PFSK-1 (cell line): ENCODE results near the gene KHDRBS1.

Source experiments
- POLR2AphosphoS5 ChIP-seq: IDR thresholded peaks from 2 replicates; pipeline ENCODE4 v1.6.1; 2012; ENCODE audit warnings: low read depth, mild to moderate bottlenecking, control low read depth, low read length, moderate library complexity
- SIN3A ChIP-seq: IDR thresholded peaks from 2 replicates; pipeline ENCODE4 v1.6.1; 2012; ENCODE audit warnings: mild to moderate bottlenecking, low read length, moderate library complexity, borderline replicate concordance; ENCODE audit not compliant: insufficient read depth
- TAF1 ChIP-seq: IDR thresholded peaks from 2 replicates; pipeline ENCODE4 v1.6.1; 2012; ENCODE audit warnings: low read length, control low read depth, borderline replicate concordance; ENCODE audit not compliant: insufficient read depth
- TF ChIP-seq, protein P1 (sequence below), 2 experiments: IDR thresholded peaks; 2 replicates each; pipeline versions ENCODE4 v1.6.1 to v1.8.0; 2011 to 2012; ENCODE audit warnings: low read depth in 2 of 2, low read length in 2 of 2, control low read depth in 1 of 2, inconsistent platforms in 1 of 2, mild to moderate bottlenecking in 1 of 2, moderate library complexity in 1 of 2; ENCODE audit not compliant: insufficient read depth in 1 of 2

DNA sequence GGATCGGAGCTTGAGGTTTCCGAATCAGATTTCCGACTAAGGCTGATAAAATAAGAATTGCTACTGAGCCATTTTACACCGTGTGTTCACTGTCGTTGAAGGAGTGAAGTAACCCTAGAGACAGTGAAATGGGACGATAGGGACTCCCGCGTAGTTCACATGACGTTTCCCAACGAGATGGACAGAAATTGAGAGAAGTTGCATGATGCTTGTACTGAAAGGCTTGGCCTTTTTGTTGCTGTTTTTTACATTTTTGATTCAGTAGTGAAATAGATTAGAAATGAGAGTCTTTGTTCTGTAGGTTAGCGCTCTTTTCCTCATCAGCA is 1.2 kb downstream of the KHDRBS1 start:
- TF ChIP-seq POLR2AphosphoS5 (no peak), TAF1 (no peak), SIN3A (no peak)
- TF ChIP-seq, protein P1, sequence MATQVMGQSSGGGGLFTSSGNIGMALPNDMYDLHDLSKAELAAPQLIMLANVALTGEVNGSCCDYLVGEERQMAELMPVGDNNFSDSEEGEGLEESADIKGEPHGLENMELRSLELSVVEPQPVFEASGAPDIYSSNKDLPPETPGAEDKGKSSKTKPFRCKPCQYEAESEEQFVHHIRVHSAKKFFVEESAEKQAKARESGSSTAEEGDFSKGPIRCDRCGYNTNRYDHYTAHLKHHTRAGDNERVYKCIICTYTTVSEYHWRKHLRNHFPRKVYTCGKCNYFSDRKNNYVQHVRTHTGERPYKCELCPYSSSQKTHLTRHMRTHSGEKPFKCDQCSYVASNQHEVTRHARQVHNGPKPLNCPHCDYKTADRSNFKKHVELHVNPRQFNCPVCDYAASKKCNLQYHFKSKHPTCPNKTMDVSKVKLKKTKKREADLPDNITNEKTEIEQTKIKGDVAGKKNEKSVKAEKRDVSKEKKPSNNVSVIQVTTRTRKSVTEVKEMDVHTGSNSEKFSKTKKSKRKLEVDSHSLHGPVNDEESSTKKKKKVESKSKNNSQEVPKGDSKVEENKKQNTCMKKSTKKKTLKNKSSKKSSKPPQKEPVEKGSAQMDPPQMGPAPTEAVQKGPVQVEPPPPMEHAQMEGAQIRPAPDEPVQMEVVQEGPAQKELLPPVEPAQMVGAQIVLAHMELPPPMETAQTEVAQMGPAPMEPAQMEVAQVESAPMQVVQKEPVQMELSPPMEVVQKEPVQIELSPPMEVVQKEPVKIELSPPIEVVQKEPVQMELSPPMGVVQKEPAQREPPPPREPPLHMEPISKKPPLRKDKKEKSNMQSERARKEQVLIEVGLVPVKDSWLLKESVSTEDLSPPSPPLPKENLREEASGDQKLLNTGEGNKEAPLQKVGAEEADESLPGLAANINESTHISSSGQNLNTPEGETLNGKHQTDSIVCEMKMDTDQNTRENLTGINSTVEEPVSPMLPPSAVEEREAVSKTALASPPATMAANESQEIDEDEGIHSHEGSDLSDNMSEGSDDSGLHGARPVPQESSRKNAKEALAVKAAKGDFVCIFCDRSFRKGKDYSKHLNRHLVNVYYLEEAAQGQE (IDR thresholded peaks at IDR 0.05; ENCODE audit: insufficient read depth in 1 of 2, low read depth in 2 of 2, low read length in 2 of 2) = no peak
